Hematopoietic multipotent progenitor cell treated with erythropoietin and hydrocortisone succinate and interleukin-3 and kit ligand, for 8 days (in vitro differentiated cells): ENCODE data around the gene NT5C1B.
"Not testable (repeated sequence)": the region's sequence is repeated elsewhere in the genome, so short reads cannot be mapped to it uniquely, and the experiment has no call there.

ENCODE experiments used
- DNase-seq: peaks from one replicate; pipeline ENCODE4 v3.0.0-alpha.2; 2015

Gene NT5C1B

GRCh38 chr2:18589354-18589753, at the start of gene NT5C1B:
Gene NT5C1B, minus strand, starts transcription at chr2:18589569. Its CDS starts 101 bp downstream, at chr2:18589468.
- no peak for DNase-seq

GRCh38 chr2:18637196-18637595, 47.8 kb upstream of the NT5C1B start:
- DNase-seq = no peak

- not testable (repeated sequence) for DNase-seq
Measured at GRCh38 chr2:18632699-18633098, 43.3 kb upstream of the NT5C1B start.

- no peak for DNase-seq
Measured at GRCh38 chr2:18630941-18631340, 41.6 kb upstream of the NT5C1B start.

- DNase-seq = no peak
Measured at GRCh38 chr2:18630541-18630940, 41.2 kb upstream of the NT5C1B start.

GRCh38 chr2:18630101-18630500, 40.7 kb upstream of the NT5C1B start:
- no peak for DNase-seq

- no peak for DNase-seq
Measured at GRCh38 chr2:18626958-18627650, 37.7 kb upstream of the NT5C1B start.

- DNase-seq = no peak
Measured at GRCh38 chr2:18626256-18626668, 36.9 kb upstream of the NT5C1B start.

GRCh38 chr2:18625563-18625962, 36.2 kb upstream of the NT5C1B start:
- no peak for DNase-seq

GRCh38 chr2:18623782-18624181, 34.4 kb upstream of the NT5C1B start:
- DNase-seq = no peak

GRCh38 chr2:18620867-18621632, 31.7 kb upstream of the NT5C1B start:
- DNase-seq = no peak

- no peak for DNase-seq
Measured at GRCh38 chr2:18619091-18619490, 29.7 kb upstream of the NT5C1B start.

- DNase-seq = no peak
Measured at GRCh38 chr2:18614041-18614440, 24.7 kb upstream of the NT5C1B start.

GRCh38 chr2:18612133-18612532, 22.8 kb upstream of the NT5C1B start:
- no peak for DNase-seq

GRCh38 chr2:18611604-18612003, 22.2 kb upstream of the NT5C1B start:
- no peak for DNase-seq

GRCh38 chr2:18611184-18611583, 21.8 kb upstream of the NT5C1B start:
- no peak for DNase-seq

- DNase-seq = peak; percentile 42
Measured at GRCh38 chr2:18610651-18611050, 21.3 kb upstream of the NT5C1B start.

- DNase-seq = no peak
Measured at GRCh38 chr2:18610090-18610489, 20.7 kb upstream of the NT5C1B start.

GRCh38 chr2:18605115-18605514, 15.7 kb upstream of the NT5C1B start:
- DNase-seq = no peak

- no peak for DNase-seq
Measured at GRCh38 chr2:18604531-18604885, 15.1 kb upstream of the NT5C1B start.

GRCh38 chr2:18603854-18604530, 14.6 kb upstream of the NT5C1B start:
- DNase-seq = no peak

GRCh38 chr2:18602298-18602697, 12.9 kb upstream of the NT5C1B start:
- DNase-seq = no peak

GRCh38 chr2:18600255-18600613, 10.9 kb upstream of the NT5C1B start:
- no peak for DNase-seq
